Osteoblast (primary cell): ENCODE measurements around the gene RAD23A. TPM values are rescaled to one million over a fixed set of nuclear protein-coding genes. Genes with fewer than 3 reads are reported as not detected.

ENCODE experiments used
- DNase-seq: peaks from one replicate; pipeline ENCODE4 v3.0.0; 2011; ENCODE audit warnings: low spot score, mixed read lengths; ENCODE audit not compliant: insufficient read length; ENCODE audit errors: missing footprints
- H2AFZ ChIP-seq: 2 replicates; pipeline ENCODE4 v1.6.0; 2011; ENCODE audit warnings: mild to moderate bottlenecking, low read length
- H3K27ac ChIP-seq: 2 replicates; pipeline ENCODE4 v1.5.1; 2011; ENCODE audit warnings: mild to moderate bottlenecking, low read depth, low read length, moderate library complexity
- H3K27me3 ChIP-seq: 2 replicates; pipeline ENCODE4 v1.6.0; 2012; ENCODE audit warnings: mild to moderate bottlenecking, control low read depth, inconsistent platforms, low read length, moderate library complexity; ENCODE audit not compliant: insufficient read depth
- H3K36me3 ChIP-seq: 2 replicates; pipeline ENCODE4 v1.5.1; 2011; ENCODE audit warnings: mild to moderate bottlenecking, low read length, control low read depth, moderate library complexity; ENCODE audit not compliant: insufficient read depth
- H3K4me1 ChIP-seq: 2 replicates; pipeline ENCODE4 v1.5.1; 2011; ENCODE audit warnings: mild to moderate bottlenecking, low read length, control low read depth, moderate library complexity; ENCODE audit not compliant: insufficient read depth
- H3K4me2 ChIP-seq: 2 replicates; pipeline ENCODE4 v1.6.0; 2011; ENCODE audit warnings: mild to moderate bottlenecking, low read length; ENCODE audit not compliant: insufficient read depth
- H3K4me3 ChIP-seq: fragments of 200-600 bp; sonication (generic); 3 replicates; pipeline ENCODE4 v1.5.1; 2012; ENCODE audit warnings: mild to moderate bottlenecking, low read length, inconsistent platforms; ENCODE audit not compliant: insufficient read depth
- H3K79me2 ChIP-seq: 2 replicates; pipeline ENCODE4 v1.6.0; 2012; ENCODE audit warnings: mild to moderate bottlenecking, low read length, control low read depth, inconsistent platforms; ENCODE audit not compliant: insufficient read depth
- H3K9me3 ChIP-seq: 2 replicates; pipeline ENCODE4 v1.5.1; 2011; ENCODE audit warnings: low read depth, low read length, control low read depth
- H4K20me1 ChIP-seq: 2 replicates; pipeline ENCODE4 v1.6.0; 2012; ENCODE audit warnings: mild to moderate bottlenecking, low read length, control low read depth; ENCODE audit not compliant: insufficient read depth
- CTCF ChIP-seq: IDR thresholded peaks from 2 replicates; pipeline ENCODE4 v1.5.1; 2011; ENCODE audit warnings: mild to moderate bottlenecking, low read depth, low read length, moderate library complexity; ENCODE audit errors: extremely low read depth
- total RNA-seq: library from RNA; depleted of rRNA; stranded (reverse); fragments of >200 nt; gene quantifications from 2 replicates; pipeline ENCODE4 v1.2.3, GENCODE V29; 2012

RAD23A gene
- total RNA-seq, 1 donor, result 84.0 TPM

- H4K20me1 ChIP-seq, result no peaks in the 10 kb centered on the region
- H3K27ac ChIP-seq, result no peak overlapping the region
- peaks cover 11% of the 10 kb centered on the region for H3K4me1 ChIP-seq
- TF ChIP-seq CTCF, result no peak
- no peak overlapping the region for H3K4me3 ChIP-seq
- peak; percentile 83 for DNase-seq
- peaks cover 10% of the 10 kb centered on the region for H3K36me3 ChIP-seq
- no peak overlapping the region for H2AFZ ChIP-seq
- peaks cover 2% of the 10 kb centered on the region for H3K27me3 ChIP-seq
- no peaks in the 10 kb centered on the region for H3K79me2 ChIP-seq
- no peak overlapping the region for H3K4me2 ChIP-seq
- H3K9me3 ChIP-seq, result no peaks in the 10 kb centered on the region
Observed at GRCh38 chr19:12918253-12918652, 27.4 kb upstream of the RAD23A start.

GRCh38 chr19:12921047-12921446 is 24.6 kb upstream of the RAD23A start:
- Histone ChIP-seq H3K4me1 (peaks cover 3% of the 10 kb centered on the region), H3K9me3 (no peaks in the 10 kb centered on the region), H3K27ac (no peak overlapping the region), H3K27me3 (no peaks in the 10 kb centered on the region), H3K4me2 (no peak overlapping the region), H3K4me3 (no peak overlapping the region), H3K36me3 (peaks cover 34% of the 10 kb centered on the region), H2AFZ (no peak overlapping the region), H3K79me2 (no peaks in the 10 kb centered on the region), H4K20me1 (no peaks in the 10 kb centered on the region)
- no peak for TF ChIP-seq CTCF
- DNase-seq, result peak; percentile 15

- DNase-seq, result peak; percentile 3
- Histone ChIP-seq H3K79me2 (no peaks in the 10 kb centered on the region), H3K36me3 (peaks cover 42% of the 10 kb centered on the region), H2AFZ (no peak overlapping the region), H3K27me3 (no peaks in the 10 kb centered on the region), H3K9me3 (no peaks in the 10 kb centered on the region), H4K20me1 (no peaks in the 10 kb centered on the region), H3K4me2 (no peak overlapping the region), H3K4me3 (no peak overlapping the region), H3K27ac (no peak overlapping the region), H3K4me1 (peaks cover 3% of the 10 kb centered on the region)
- no peak for TF ChIP-seq CTCF
Observed at GRCh38 chr19:12922959-12923358, 22.7 kb upstream of the RAD23A start.

- peak; percentile 62 for DNase-seq
- Histone ChIP-seq H3K4me2 (no peak overlapping the region), H3K79me2 (peaks cover under 1% of the 10 kb centered on the region), H3K4me1 (no peaks in the 10 kb centered on the region), H3K27me3 (no peaks in the 10 kb centered on the region), H3K27ac (no peak overlapping the region), H3K9me3 (no peaks in the 10 kb centered on the region), H4K20me1 (no peaks in the 10 kb centered on the region), H3K4me3 (no peak overlapping the region), H2AFZ (no peak overlapping the region), H3K36me3 (peaks cover 58% of the 10 kb centered on the region)
- no peak for TF ChIP-seq CTCF
Observed at GRCh38 chr19:12924621-12925310, 20.9 kb upstream of the RAD23A start.
